Loucy (cell line): ENCODE results near the gene FANCI.
A peak's percentile ranks its signal among the peaks of the same experiment; 100 is the strongest.
"Not testable (repeated sequence)": the region's sequence is repeated elsewhere in the genome, so short reads cannot be mapped to it uniquely, and the experiment has no call there.

Source experiments
- H2AFZ ChIP-seq: fragments of 200-600 bp; sonication (generic); 2 replicates; pipeline ENCODE4 v1.6.0; 2016; ENCODE audit warnings: antibody characterized with exemption, mild to moderate bottlenecking, low read length, moderate library complexity
- H3F3A ChIP-seq: fragments of 200-600 bp; 2 replicates; pipeline ENCODE4 v1.6.0; 2016; ENCODE audit warnings: antibody characterized with exemption, low read depth, mild to moderate bottlenecking
- H3K27me3 ChIP-seq: fragments of 200-600 bp; sonication (generic); 2 replicates; pipeline ENCODE4 v1.6.1; 2014; ENCODE audit warnings: low read length, mild to moderate bottlenecking; ENCODE audit not compliant: insufficient read depth, poor library complexity, severe bottlenecking
- H3K36me3 ChIP-seq: fragments of 200-600 bp; sonication (generic); 2 replicates; pipeline ENCODE4 v1.6.1; 2016; ENCODE audit warnings: low read length; ENCODE audit not compliant: insufficient read depth
- H3K4me1 ChIP-seq: fragments of 200-600 bp; sonication (generic); 2 replicates; pipeline ENCODE4 v1.5.1; 2014; ENCODE audit warnings: low read length, mild to moderate bottlenecking; ENCODE audit not compliant: insufficient read depth, poor library complexity, severe bottlenecking
- H3K4me2 ChIP-seq: fragments of 200-600 bp; sonication (generic); 2 replicates; pipeline ENCODE4 v1.6.0; 2014; ENCODE audit warnings: antibody characterized with exemption, low read length, low read depth, mild to moderate bottlenecking; ENCODE audit not compliant: poor library complexity, severe bottlenecking
- H3K4me3 ChIP-seq: fragments of 200-600 bp; sonication (generic); 2 replicates; pipeline ENCODE4 v1.5.1; 2014; ENCODE audit warnings: low read length, mild to moderate bottlenecking, mixed read lengths; ENCODE audit not compliant: poor library complexity, severe bottlenecking
- H3K79me2 ChIP-seq: fragments of 200-600 bp; sonication (generic); 2 replicates; pipeline ENCODE4 v1.6.1; 2014; ENCODE audit warnings: low read length; ENCODE audit not compliant: insufficient read depth
- H3K9ac ChIP-seq: fragments of 200-600 bp; sonication (generic); 2 replicates; pipeline ENCODE4 v1.6.0; 2014; ENCODE audit warnings: mild to moderate bottlenecking, low read depth, low read length, moderate library complexity; ENCODE audit not compliant: poor library complexity, severe bottlenecking
- H3K9me2 ChIP-seq: fragments of 200-600 bp; sonication (generic); replicated peaks from 2 replicates; pipeline ENCODE4 v1.6.1; 2016; ENCODE audit warnings: low read depth, low read length, mixed read lengths
- H3K9me3 ChIP-seq: fragments of 200-600 bp; sonication (generic); 2 replicates; pipeline ENCODE4 v1.6.1; 2014; ENCODE audit warnings: mild to moderate bottlenecking, antibody characterized with exemption, low read length, low read depth; ENCODE audit not compliant: insufficient read depth
- H4K20me1 ChIP-seq: fragments of 200-600 bp; sonication (generic); 2 replicates; pipeline ENCODE4 v1.6.0; 2014; ENCODE audit warnings: antibody characterized with exemption, low read length, mild to moderate bottlenecking; ENCODE audit not compliant: insufficient read depth, poor library complexity, severe bottlenecking
- EZH2phosphoT487 ChIP-seq: fragments of 200-600 bp; IDR thresholded peaks from 2 replicates; pipeline ENCODE4 v1.6.1; 2018; ENCODE audit warnings: antibody characterized with exemption, mild to moderate bottlenecking, moderate library complexity, borderline replicate concordance
- TF ChIP-seq, protein P1 (sequence below): fragments of 200-600 bp; sonication (generic); conservative IDR thresholded peaks from 2 replicates; pipeline ENCODE4 v1.5.1; 2014; ENCODE audit warnings: mild to moderate bottlenecking, antibody characterized with exemption, low read length

FANCI gene

DNA sequence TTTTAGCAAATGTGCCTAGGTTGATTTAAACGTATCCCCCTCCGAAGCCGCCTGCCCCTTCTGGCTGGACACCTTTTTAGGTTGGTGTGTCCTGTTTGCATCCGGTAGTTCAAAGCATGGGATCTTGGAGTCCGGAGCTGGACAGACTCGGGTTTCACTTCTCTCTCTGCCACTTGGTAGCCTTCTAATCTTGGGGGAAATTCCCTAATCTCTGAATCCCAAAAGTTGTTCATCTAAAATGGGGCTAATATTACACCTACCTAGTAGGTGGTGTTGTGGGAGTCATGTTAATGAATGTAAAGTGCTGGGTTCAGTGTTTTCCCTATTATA is 760 bp downstream of the FANCI start:
- peaks cover 55% of the 10 kb centered on the region for H3K79me2 ChIP-seq
- no peak for TF ChIP-seq EZH2phosphoT487
- TF ChIP-seq, protein P1, sequence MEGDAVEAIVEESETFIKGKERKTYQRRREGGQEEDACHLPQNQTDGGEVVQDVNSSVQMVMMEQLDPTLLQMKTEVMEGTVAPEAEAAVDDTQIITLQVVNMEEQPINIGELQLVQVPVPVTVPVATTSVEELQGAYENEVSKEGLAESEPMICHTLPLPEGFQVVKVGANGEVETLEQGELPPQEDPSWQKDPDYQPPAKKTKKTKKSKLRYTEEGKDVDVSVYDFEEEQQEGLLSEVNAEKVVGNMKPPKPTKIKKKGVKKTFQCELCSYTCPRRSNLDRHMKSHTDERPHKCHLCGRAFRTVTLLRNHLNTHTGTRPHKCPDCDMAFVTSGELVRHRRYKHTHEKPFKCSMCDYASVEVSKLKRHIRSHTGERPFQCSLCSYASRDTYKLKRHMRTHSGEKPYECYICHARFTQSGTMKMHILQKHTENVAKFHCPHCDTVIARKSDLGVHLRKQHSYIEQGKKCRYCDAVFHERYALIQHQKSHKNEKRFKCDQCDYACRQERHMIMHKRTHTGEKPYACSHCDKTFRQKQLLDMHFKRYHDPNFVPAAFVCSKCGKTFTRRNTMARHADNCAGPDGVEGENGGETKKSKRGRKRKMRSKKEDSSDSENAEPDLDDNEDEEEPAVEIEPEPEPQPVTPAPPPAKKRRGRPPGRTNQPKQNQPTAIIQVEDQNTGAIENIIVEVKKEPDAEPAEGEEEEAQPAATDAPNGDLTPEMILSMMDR, result no peak
- H3K27me3 ChIP-seq, result no peaks in the 10 kb centered on the region
- peaks cover 24% of the 10 kb centered on the region for H3K36me3 ChIP-seq
- peak overlapping the region; percentile 93 for H3K9ac ChIP-seq
- H3K4me2 ChIP-seq, result peak overlapping the region; percentile 79
- peaks cover 28% of the 10 kb centered on the region for H4K20me1 ChIP-seq
- H3K9me2 ChIP-seq, result no peaks in the 10 kb centered on the region
- H3K4me1 ChIP-seq, result peaks cover 35% of the 10 kb centered on the region
- 0 out of 2 replicates have a peak, but pooled peaks cover 1% of the 10 kb centered on the region for H3K9me3 ChIP-seq
- H2AFZ ChIP-seq, result peak overlapping the region; percentile 89
- peak overlapping the region; percentile 98 for H3K4me3 ChIP-seq
- no peaks in the 10 kb centered on the region for H3F3A ChIP-seq

DNA sequence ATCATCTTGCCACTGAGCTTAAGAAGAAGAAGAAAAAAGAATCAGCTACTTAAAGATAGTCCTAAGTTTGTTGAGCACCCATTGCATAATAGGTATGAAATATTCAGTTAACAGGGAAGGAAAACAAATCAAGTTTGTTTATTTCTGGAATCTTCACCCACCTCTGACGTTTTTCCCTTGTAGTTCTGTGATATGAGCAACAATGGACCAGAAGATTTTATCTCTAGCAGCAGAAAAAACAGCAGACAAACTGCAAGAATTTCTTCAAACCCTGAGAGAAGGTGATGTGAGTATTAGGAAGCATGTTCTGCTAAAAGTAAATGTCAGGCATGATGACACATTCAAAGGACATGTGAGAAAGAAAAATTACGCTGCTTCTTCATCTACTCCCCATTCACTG is 3.7 kb downstream of the FANCI start:
- Histone ChIP-seq H3K9me3 (0 out of 2 replicates have a peak, but pooled peaks cover 6% of the 10 kb centered on the region), H3K79me2 (peaks cover 61% of the 10 kb centered on the region), H3F3A (no peaks in the 10 kb centered on the region), H3K4me2 (peak overlapping the region; percentile 79), H3K4me1 (peaks cover 35% of the 10 kb centered on the region), H3K36me3 (peaks cover 42% of the 10 kb centered on the region), H3K9ac (peak overlapping the region; percentile 60), H2AFZ (no peak overlapping the region), H3K27me3 (no peaks in the 10 kb centered on the region), H4K20me1 (peaks cover 28% of the 10 kb centered on the region), H3K9me2 (no peaks in the 10 kb centered on the region), H3K4me3 (peak overlapping the region; percentile 43)
- TF ChIP-seq, protein P1, result no peak
- no peak for TF ChIP-seq EZH2phosphoT487

DNA sequence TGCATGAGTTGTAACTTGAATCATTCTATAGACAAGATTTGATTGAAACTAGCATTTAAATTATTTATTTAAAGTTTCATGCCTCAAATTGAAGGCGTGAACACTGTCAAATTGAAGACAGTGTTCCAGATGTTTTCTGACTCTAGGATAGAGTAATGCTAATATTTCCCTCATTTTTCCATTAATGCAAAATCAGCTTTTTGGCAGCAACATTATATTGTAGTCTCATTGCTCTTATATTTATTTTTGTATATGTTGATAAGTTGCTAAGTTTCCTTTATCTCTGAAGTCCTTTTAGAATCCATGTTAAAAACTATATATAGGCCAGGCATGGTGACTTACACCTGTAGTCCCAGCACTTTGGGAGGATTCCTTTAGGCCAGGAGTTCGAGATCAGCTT is 4.8 kb downstream of the FANCI start:
- 0 out of 2 replicates have a peak, but pooled peaks cover 6% of the 10 kb centered on the region for H3K9me3 ChIP-seq
- H4K20me1 ChIP-seq, result peaks cover 28% of the 10 kb centered on the region
- H3K27me3 ChIP-seq, result no peaks in the 10 kb centered on the region
- H3K36me3 ChIP-seq, result peaks cover 42% of the 10 kb centered on the region
- peak overlapping the region; percentile 43 for H3K4me3 ChIP-seq
- no peak overlapping the region for H3K9ac ChIP-seq
- no peaks in the 10 kb centered on the region for H3K9me2 ChIP-seq
- H3K79me2 ChIP-seq, result peaks cover 61% of the 10 kb centered on the region
- H3F3A ChIP-seq, result no peaks in the 10 kb centered on the region
- no peak overlapping the region for H2AFZ ChIP-seq
- TF ChIP-seq EZH2phosphoT487, result no peak
- TF ChIP-seq, protein P1, result no peak
- H3K4me2 ChIP-seq, result peak overlapping the region; percentile 79
- peaks cover 35% of the 10 kb centered on the region for H3K4me1 ChIP-seq

DNA sequence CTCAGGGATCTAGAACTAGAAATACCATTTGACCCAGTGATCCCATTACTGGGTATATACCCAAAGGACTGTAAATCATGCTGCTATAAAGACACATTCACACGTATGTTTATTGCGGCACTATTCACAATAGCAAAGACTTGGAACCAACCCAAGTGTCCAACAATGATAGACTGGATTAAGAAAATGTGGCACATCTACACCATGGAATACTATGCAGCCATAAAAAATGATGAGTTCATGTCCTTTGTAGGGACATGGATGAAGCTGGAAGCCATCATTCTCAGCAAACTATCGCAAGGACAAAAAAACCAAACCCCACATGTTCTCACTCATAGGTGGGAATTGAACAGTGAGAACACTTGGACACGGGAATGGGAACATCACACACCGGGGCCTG is 6.4 kb downstream of the FANCI start:
- H3F3A ChIP-seq, H3K9me3 ChIP-seq, H3K9ac ChIP-seq, H2AFZ ChIP-seq, H3K27me3 ChIP-seq, H3K4me3 ChIP-seq, H3K4me2 ChIP-seq, H3K9me2 ChIP-seq: not testable (repeated sequence)
- H3K36me3 ChIP-seq, result peaks cover 46% of the 10 kb centered on the region
- H4K20me1 ChIP-seq, result peaks cover 28% of the 10 kb centered on the region
- H3K79me2 ChIP-seq, result peaks cover 51% of the 10 kb centered on the region
- peaks cover 29% of the 10 kb centered on the region for H3K4me1 ChIP-seq

DNA sequence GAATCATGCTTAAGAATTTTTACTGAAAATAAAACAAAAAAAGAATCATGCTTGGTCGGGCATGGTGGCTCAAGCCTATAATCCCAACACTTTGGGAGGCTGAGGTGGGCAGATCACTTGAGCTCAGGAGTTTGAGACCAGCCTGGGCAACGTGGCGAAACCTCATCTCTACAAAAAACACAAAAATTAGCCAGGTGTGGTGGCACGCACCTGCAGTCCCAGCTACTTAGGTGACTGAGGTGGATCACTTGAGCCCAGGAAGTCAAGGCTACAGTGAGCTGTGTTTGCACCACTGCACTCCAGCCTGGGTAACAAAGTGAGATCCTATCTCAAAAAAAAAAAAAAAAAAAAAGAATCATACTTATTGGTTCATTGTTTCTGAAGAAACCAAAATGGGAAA is 33.5 kb downstream of the FANCI start:
- H3K27me3 ChIP-seq, H3K9me3 ChIP-seq, H4K20me1 ChIP-seq, H3K4me1 ChIP-seq, H3K9me2 ChIP-seq, H3K4me3 ChIP-seq, H2AFZ ChIP-seq, H3K79me2 ChIP-seq, H3F3A ChIP-seq, H3K9ac ChIP-seq, H3K4me2 ChIP-seq: not testable (repeated sequence)
- H3K36me3 ChIP-seq, result peaks cover 72% of the 10 kb centered on the region; the same call in 1 of the 2 replicates
